HFF-Myc (cell line): Measurements from ENCODE around the gene GRIK1.

ENCODE experiments used
- DNase-seq: peaks from one replicate; pipeline ENCODE4 v3.0.0-alpha.2; 2011; ENCODE audit warnings: low read depth; ENCODE audit errors: extremely low read depth
- H3K4me3 ChIP-seq: replicated peaks from 2 replicates; pipeline ENCODE4 v1.5.1; 2011; ENCODE audit warnings: low read depth, mild to moderate bottlenecking, control low read depth, low read length
- TF ChIP-seq, protein P1 (sequence below): IDR thresholded peaks from 2 replicates; pipeline ENCODE4 v1.5.1; 2012; ENCODE audit warnings: mild to moderate bottlenecking, low read depth, low read length, control low read depth; ENCODE audit errors: missing control alignments

The GRIK1 gene

GRCh38 chr21:29540289-29540688 lies 399.5 kb downstream of the GRIK1 start:
- H3K4me3 ChIP-seq: no peak overlapping the region
- TF ChIP-seq, protein P1, sequence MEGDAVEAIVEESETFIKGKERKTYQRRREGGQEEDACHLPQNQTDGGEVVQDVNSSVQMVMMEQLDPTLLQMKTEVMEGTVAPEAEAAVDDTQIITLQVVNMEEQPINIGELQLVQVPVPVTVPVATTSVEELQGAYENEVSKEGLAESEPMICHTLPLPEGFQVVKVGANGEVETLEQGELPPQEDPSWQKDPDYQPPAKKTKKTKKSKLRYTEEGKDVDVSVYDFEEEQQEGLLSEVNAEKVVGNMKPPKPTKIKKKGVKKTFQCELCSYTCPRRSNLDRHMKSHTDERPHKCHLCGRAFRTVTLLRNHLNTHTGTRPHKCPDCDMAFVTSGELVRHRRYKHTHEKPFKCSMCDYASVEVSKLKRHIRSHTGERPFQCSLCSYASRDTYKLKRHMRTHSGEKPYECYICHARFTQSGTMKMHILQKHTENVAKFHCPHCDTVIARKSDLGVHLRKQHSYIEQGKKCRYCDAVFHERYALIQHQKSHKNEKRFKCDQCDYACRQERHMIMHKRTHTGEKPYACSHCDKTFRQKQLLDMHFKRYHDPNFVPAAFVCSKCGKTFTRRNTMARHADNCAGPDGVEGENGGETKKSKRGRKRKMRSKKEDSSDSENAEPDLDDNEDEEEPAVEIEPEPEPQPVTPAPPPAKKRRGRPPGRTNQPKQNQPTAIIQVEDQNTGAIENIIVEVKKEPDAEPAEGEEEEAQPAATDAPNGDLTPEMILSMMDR: no peak
- DNase-seq: no peak

- H3K4me3 ChIP-seq: no peak overlapping the region
- TF ChIP-seq, protein P1: no peak
- no peak for DNase-seq
These were observed 401.7 kb downstream of the GRIK1 start for GRCh38 chr21:29538115-29538514.

- TF ChIP-seq, protein P1: no peak
- no peak for DNase-seq
These were observed 405.3 kb downstream of the GRIK1 start for GRCh38 chr21:29534448-29534847.

DNA sequence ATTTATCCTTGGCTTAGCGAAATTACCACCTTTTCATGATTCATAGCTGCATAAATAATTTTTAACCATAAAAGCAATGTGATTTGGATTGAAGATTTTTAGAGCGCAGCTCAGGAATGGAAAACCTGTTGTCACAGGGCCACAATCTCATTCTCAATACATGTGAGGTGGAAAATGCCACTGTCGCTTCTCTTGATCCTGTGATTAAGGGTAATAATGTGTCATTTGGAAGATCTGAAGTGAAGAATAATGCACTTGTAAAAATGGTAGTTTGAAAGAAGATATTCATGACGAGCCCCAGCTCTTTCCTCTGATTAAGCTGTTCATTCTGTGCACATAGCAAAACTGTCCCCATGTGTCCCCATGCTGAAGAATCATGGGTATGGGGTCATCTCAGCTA lies 410.7 kb downstream of the GRIK1 start:
- H3K4me3 ChIP-seq: no peak overlapping the region
- DNase-seq: no peak
- TF ChIP-seq, protein P1: no peak

More at GRCh38 chr21:29534448-29534847, 405.3 kb downstream of the GRIK1 start:
- H3K4me3 ChIP-seq: no peak overlapping the region

- no peak overlapping the region for H3K4me3 ChIP-seq
- DNase-seq: no peak
- TF ChIP-seq, protein P1: no peak
These were observed 413.3 kb downstream of the GRIK1 start for GRCh38 chr21:29526545-29526944.

- TF ChIP-seq, protein P1: no peak
- H3K4me3 ChIP-seq: no peak overlapping the region
- DNase-seq: no peak
These were observed 415.7 kb downstream of the GRIK1 start for GRCh38 chr21:29524055-29524454.

DNA sequence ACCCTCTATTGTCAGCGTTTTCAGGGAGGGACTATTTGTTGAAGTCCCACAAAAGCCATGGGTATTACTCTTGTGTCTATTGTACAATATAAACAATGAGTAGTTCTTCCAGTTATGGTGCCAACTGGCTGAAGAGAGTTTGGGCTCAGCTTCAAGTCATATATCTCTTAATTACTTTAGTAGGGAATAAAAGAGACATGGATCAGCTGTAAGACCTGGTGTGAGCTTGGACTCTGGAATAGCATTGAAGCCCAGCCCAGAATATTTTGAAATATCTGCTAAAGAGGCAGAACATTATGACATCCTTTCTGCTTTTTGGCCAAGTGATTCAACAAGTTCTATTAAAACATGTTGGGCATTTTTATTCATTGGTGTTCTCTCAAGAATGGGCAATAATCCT lies 416.1 kb downstream of the GRIK1 start:
- TF ChIP-seq, protein P1: no peak
- DNase-seq: no peak
- H3K4me3 ChIP-seq: no peak overlapping the region
